Neural progenitor cell (in vitro differentiated cells): ENCODE data around the gene HAND1.

Experiments used
- CTCF ChIP-seq: fragments of 200-600 bp; sonication (generic); IDR thresholded peaks from 2 replicates; pipeline ENCODE4 v1.5.1; 2017; ENCODE audit warnings: antibody characterized with exemption, mild to moderate bottlenecking
- EZH2 ChIP-seq: fragments of 200-600 bp; sonication (generic); IDR thresholded peaks from 2 replicates; pipeline ENCODE4 v1.6.1; 2017; ENCODE audit warnings: antibody characterized with exemption, mild to moderate bottlenecking, moderate library complexity

GRCh38 chr5:154449786-154450185, 28.2 kb downstream of the HAND1 start:
- TF ChIP-seq CTCF (no peak), EZH2 (no peak)
